OCI-LY1 (cell line): ENCODE results near the gene MON2.

ENCODE experiments used
- H2AFZ ChIP-seq: fragments of 200-600 bp; sonication (generic), shearing (Covaris generic); 2 replicates; pipeline ENCODE4 v1.6.0; 2014; ENCODE audit warnings: antibody characterized with exemption, mild to moderate bottlenecking, low read length
- H3F3A ChIP-seq: fragments of 200-600 bp; sonication (generic), shearing (Covaris generic); 2 replicates; pipeline ENCODE4 v1.6.0; 2014; ENCODE audit warnings: mild to moderate bottlenecking, antibody characterized with exemption, low read length, moderate library complexity; ENCODE audit not compliant: insufficient read depth
- H3K27ac ChIP-seq: fragments of 200-600 bp; sonication (generic); 2 replicates; pipeline ENCODE4 v1.5.1; 2014; ENCODE audit warnings: low read length, mixed run types, mild to moderate bottlenecking, low read depth; ENCODE audit not compliant: poor library complexity, severe bottlenecking
- H3K27me3 ChIP-seq: fragments of 200-600 bp; sonication (generic); 2 replicates; pipeline ENCODE4 v1.6.0; 2014; ENCODE audit warnings: antibody characterized with exemption, mild to moderate bottlenecking, low read length, moderate library complexity; ENCODE audit not compliant: insufficient read depth
- H3K36me3 ChIP-seq: fragments of 200-600 bp; sonication (generic); 2 replicates; pipeline ENCODE4 v1.6.1; 2014; ENCODE audit warnings: mild to moderate bottlenecking, antibody characterized with exemption, low read length, moderate library complexity, mixed read lengths; ENCODE audit not compliant: insufficient read depth
- H3K4me1 ChIP-seq: fragments of 200-600 bp; sonication (generic); 2 replicates; pipeline ENCODE4 v1.5.1; 2014; ENCODE audit warnings: mild to moderate bottlenecking, low read length, moderate library complexity; ENCODE audit not compliant: insufficient read depth, severe bottlenecking
- H3K4me2 ChIP-seq: fragments of 200-600 bp; sonication (generic), shearing (Covaris generic); 2 replicates; pipeline ENCODE4 v1.6.1; 2014; ENCODE audit warnings: low read length
- H3K4me3 ChIP-seq: fragments of 200-600 bp; sonication (generic); 2 replicates; pipeline ENCODE4 v1.5.1; 2014; ENCODE audit warnings: low read length, low read depth, mild to moderate bottlenecking, mixed read lengths; ENCODE audit not compliant: poor library complexity, severe bottlenecking
- H3K79me2 ChIP-seq: fragments of 200-600 bp; shearing (Covaris generic); 2 replicates; pipeline ENCODE4 v1.6.1; 2016; ENCODE audit warnings: mixed run types, low read length, mixed read lengths; ENCODE audit not compliant: insufficient read depth
- H3K9ac ChIP-seq: fragments of 200-600 bp; sonication (generic), shearing (Covaris generic); 2 replicates; pipeline ENCODE4 v1.6.1; 2014; ENCODE audit warnings: mild to moderate bottlenecking, low read length, mixed read lengths
- H3K9me2 ChIP-seq: fragments of 200-600 bp; sonication (generic), shearing (Covaris generic); 2 replicates; pipeline ENCODE4 v1.6.1; 2014; ENCODE audit warnings: low read depth, mild to moderate bottlenecking, low read length, mixed read lengths
- H3K9me3 ChIP-seq: fragments of 200-600 bp; shearing (Covaris generic); 2 replicates; pipeline ENCODE4 v1.6.1; 2014; ENCODE audit warnings: low read length, mixed read lengths
- H4K20me1 ChIP-seq: fragments of 200-600 bp; sonication (generic), shearing (Covaris generic); 2 replicates; pipeline ENCODE4 v1.6.0; 2016; ENCODE audit warnings: mild to moderate bottlenecking, low read length; ENCODE audit not compliant: insufficient read depth
- CTCF ChIP-seq: fragments of 200-600 bp; sonication (generic), shearing (Covaris generic); IDR thresholded peaks from 2 replicates; pipeline ENCODE4 v1.5.1; 2017; ENCODE audit warnings: mild to moderate bottlenecking, antibody characterized with exemption, low read length, moderate library complexity, mixed read lengths
- EZH2 ChIP-seq: fragments of 200-600 bp; sonication (generic), shearing (Covaris generic); IDR thresholded peaks from 2 replicates; pipeline ENCODE4 v1.8.0; 2017; ENCODE audit warnings: borderline replicate concordance, mixed run types, mild to moderate bottlenecking, antibody characterized with exemption, low read length, moderate library complexity, mixed read lengths

MON2 gene

DNA sequence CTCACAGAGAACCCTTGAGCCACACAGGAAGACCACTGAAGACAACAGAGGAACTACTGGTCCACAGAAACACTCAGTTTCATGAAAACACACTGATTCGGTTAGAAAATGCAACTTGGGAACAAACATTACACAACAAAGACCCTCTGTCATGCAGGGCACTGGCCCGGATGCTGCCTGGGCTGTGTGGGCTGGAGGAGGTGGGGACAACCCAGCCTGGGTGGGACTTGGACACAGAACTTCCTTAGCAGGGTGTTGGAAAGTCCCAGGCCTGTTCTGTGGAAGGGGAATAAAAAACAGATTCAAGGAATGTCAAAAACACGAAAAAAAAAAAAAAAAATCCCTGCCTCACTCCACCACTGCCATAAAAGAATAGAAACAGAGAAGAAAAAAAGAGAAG is 181.0 kb downstream of the MON2 start:
- Histone ChIP-seq H2AFZ (no peak overlapping the region), H3F3A (no peaks in the 10 kb centered on the region), H3K27ac (no peak overlapping the region), H3K9me3 (no peaks in the 10 kb centered on the region), H3K79me2 (no peaks in the 10 kb centered on the region), H3K9ac (no peak overlapping the region), H3K27me3 (no peaks in the 10 kb centered on the region; the same call in 1 of the 2 replicates), H3K4me3 (no peak overlapping the region), H3K36me3 (no peaks in the 10 kb centered on the region), H3K4me1 (no peaks in the 10 kb centered on the region), H3K4me2 (no peak overlapping the region), H3K9me2 (no peaks in the 10 kb centered on the region), H4K20me1 (no peaks in the 10 kb centered on the region)
- TF ChIP-seq EZH2: no peak
- no peak for TF ChIP-seq CTCF

DNA sequence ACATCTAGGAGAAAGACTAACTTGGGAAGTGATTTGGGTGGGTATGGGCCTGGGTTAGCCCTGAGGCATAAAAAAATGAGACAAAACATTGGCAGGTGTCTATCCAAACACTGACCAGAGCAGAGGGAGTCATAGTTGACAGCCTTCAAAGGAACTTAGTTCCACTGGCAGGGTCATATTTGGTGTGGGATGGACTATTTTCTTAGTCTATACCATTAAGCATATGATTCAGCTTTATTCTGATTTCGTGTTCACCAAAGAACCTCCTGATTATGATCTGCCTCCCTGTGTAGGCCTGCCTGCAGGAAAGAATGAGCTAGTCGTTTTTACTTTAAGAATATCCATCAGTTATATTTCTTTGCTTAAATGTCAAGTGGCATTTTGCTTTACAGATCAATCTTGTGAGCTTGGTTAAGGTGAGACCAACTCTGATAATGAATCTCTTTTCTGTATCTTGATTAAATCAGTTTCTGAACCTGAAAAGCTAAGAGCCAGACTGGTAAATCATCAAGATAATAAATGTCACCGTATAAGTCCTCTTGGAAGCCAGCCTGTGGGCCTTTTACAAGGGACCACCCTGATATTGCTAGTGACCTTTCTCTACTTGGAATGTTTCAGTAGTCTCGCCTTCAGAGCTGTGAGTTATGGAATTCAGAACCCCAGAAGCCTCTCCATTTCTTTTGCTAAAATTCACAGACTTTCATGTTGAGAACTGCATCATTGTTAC is 182.9 kb downstream of the MON2 start:
- Histone ChIP-seq H3K4me1 (no peaks in the 10 kb centered on the region), H3K27ac (no peak overlapping the region), H3K36me3 (no peaks in the 10 kb centered on the region), H3K27me3 (no peaks in the 10 kb centered on the region; the same call in 1 of the 2 replicates), H3K9me2 (no peaks in the 10 kb centered on the region), H3F3A (no peaks in the 10 kb centered on the region), H3K9me3 (no peaks in the 10 kb centered on the region), H3K4me3 (no peak overlapping the region), H3K4me2 (no peak overlapping the region), H2AFZ (no peak overlapping the region), H4K20me1 (no peaks in the 10 kb centered on the region), H3K9ac (no peak overlapping the region), H3K79me2 (no peaks in the 10 kb centered on the region)
- no peak for TF ChIP-seq CTCF
- no peak for TF ChIP-seq EZH2
